ENCODE results near the gene SLC22A23. TPM values are rescaled to one million over a fixed set of nuclear protein-coding genes. Genes with fewer than 3 reads are reported as not detected.

SLC22A23 gene
- total and polyA plus RNA-seq, 2 of the 4 experiments (the other 2 are of a cell fraction): 0.72 to 1.6 TPM

- no peak overlapping the region for H2BK20ac ChIP-seq (ENCODE audit: low read depth, low read length)
- H4K8ac ChIP-seq (ENCODE audit: low read depth in 2 of 2, low read length in 2 of 2): no peak overlapping the region
- H4K5ac ChIP-seq (ENCODE audit: low read depth, low read length): no peak overlapping the region
- no peak overlapping the region for H3K4me2 ChIP-seq (ENCODE audit: low read depth, low read length)
- no peak overlapping the region for H2BK5ac ChIP-seq (ENCODE audit: low read depth, low read length, poor library complexity, severe bottlenecking)
- H3K9me1 ChIP-seq (ENCODE audit: insufficient read depth, low read length): no peaks in the 10 kb centered on the region
- no peak overlapping the region for H3K14ac ChIP-seq (replicated peaks; ENCODE audit: low read depth, low read length)
- H4K91ac ChIP-seq (ENCODE audit: insufficient read depth, low read depth, low read length): no peak overlapping the region
- in situ Hi-C loops (cut with MboI; ENCODE audit: low sequenced_read_pairs) (no loop called here), dilution Hi-C loops (cut with HindIII; ENCODE audit: low sequenced_read_pairs, unreplicated experiment) (no loop called here), intact Hi-C loops (cut with micrococcal nuclease) (no loop called here)
- H3K4ac ChIP-seq (ENCODE audit: low read depth, low read length): no peak overlapping the region
- H2BK120ac ChIP-seq (ENCODE audit: low read depth, low read length): no peak overlapping the region
- no peak overlapping the region for H3K9ac ChIP-seq (ENCODE audit: low read depth, low read length)
- H3K4me1 ChIP-seq (ENCODE audit: control insufficient read depth, insufficient read depth, low read length): no peaks in the 10 kb centered on the region
- no peak overlapping the region for H3K4me3 ChIP-seq (ENCODE audit: insufficient read depth, low read depth, low read length)
- no TSS peak for BruUV-seq (replicated peaks)
- no peaks in the 10 kb centered on the region for H3K79me1 ChIP-seq (ENCODE audit: low read depth in 1 of 2, low read length in 2 of 2)
- H3K9me3 ChIP-seq (ENCODE audit: control insufficient read depth, insufficient read depth, low read length): no peaks in the 10 kb centered on the region
- no peak overlapping the region for H3K56ac ChIP-seq (ENCODE audit: extremely low read depth, insufficient read depth, low read length)
- no peaks in the 10 kb centered on the region for H4K20me1 ChIP-seq (ENCODE audit: insufficient read depth, low read length)
- no peak for DNase-seq
- no peak overlapping the region for H2AK5ac ChIP-seq (ENCODE audit: low read depth, low read length)
- H3K27me3 ChIP-seq (ENCODE audit: control insufficient read depth, insufficient read depth, low read length): peaks cover 40% of the 10 kb centered on the region
- no peak for ATAC-seq (ENCODE audit: low read depth)
- no peak overlapping the region for H3K23ac ChIP-seq (ENCODE audit: low read depth, low read length)
- H2AK9ac ChIP-seq (replicated peaks; ENCODE audit: low read depth, low read length, poor library complexity): no peak overlapping the region
- WGBS, 2 experiments (ENCODE audit: extremely low coverage in 2 of 2, insufficient read length in 1 of 2): no CpG with 5 or more reads among the region's 3 CpGs
- H2BK15ac ChIP-seq (ENCODE audit: low read depth, low read length): no peak overlapping the region
- ChIA-PET POLR2A (ENCODE audit: unreplicated experiment) (no interaction called here), CTCF (no interaction called here)
- TF ChIP-seq MXI1 (IDR thresholded peaks at IDR 0.05; ENCODE audit: borderline replicate concordance, low read depth, low read length): no peak
- TF ChIP-seq MAFK (IDR thresholded peaks at IDR 0.05; ENCODE audit: low read depth, low read length): no peak
- no peak for TF ChIP-seq ELK1 (IDR thresholded peaks at IDR 0.05; ENCODE audit: borderline replicate concordance, low read depth, low read length)
- TF ChIP-seq RFX5 (IDR thresholded peaks at IDR 0.05; ENCODE audit: low read depth, low read length): no peak
- no peak for TF ChIP-seq NFE2L2 (IDR thresholded peaks at IDR 0.05; ENCODE audit: low read depth, low read length)
- TF ChIP-seq CTCF (conservative IDR thresholded peaks at IDR 0.05; ENCODE audit: low read depth, low read length): no peak
- no peak for TF ChIP-seq MAZ (IDR thresholded peaks at IDR 0.05; ENCODE audit: borderline replicate concordance, low read depth, low read length)
- no peak for TF ChIP-seq BHLHE40 (IDR thresholded peaks at IDR 0.05; ENCODE audit: low read depth, low read length)
- no peak for TF ChIP-seq USF2 (IDR thresholded peaks at IDR 0.05; ENCODE audit: low read depth, low read length)
- TF ChIP-seq RCOR1 (IDR thresholded peaks at IDR 0.05; ENCODE audit: insufficient replicate concordance, low read length): no peak
- TF ChIP-seq SMC3 (IDR thresholded peaks at IDR 0.05; ENCODE audit: low read depth, low read length): no peak
- TF ChIP-seq POLR2A (IDR thresholded peaks at IDR 0.05; ENCODE audit: low read depth, low read length): no peak
- no peak for TF ChIP-seq FOS (IDR thresholded peaks at IDR 0.05; ENCODE audit: low read depth, low read length)
- TF ChIP-seq CEBPB (IDR thresholded peaks at IDR 0.05; ENCODE audit: low read depth, low read length): no peak
- TF ChIP-seq CHD1 (IDR thresholded peaks at IDR 0.05; ENCODE audit: low read depth, low read length): no peak
- no peak for TF ChIP-seq RAD21 (IDR thresholded peaks at IDR 0.05; ENCODE audit: low read length)
- no peak overlapping the region for H3K27ac ChIP-seq (ENCODE audit: insufficient read depth, low read length)
- H3K18ac ChIP-seq (ENCODE audit: low read depth, low read length): no peak overlapping the region
- H3K36me3 ChIP-seq (ENCODE audit: control insufficient read depth, insufficient read depth, low read length): no peaks in the 10 kb centered on the region
- no peak overlapping the region for H2AFZ ChIP-seq (replicated peaks; ENCODE audit: low read length, poor library complexity)
Observed at GRCh38 chr6:3429211-3429610, 27.6 kb downstream of the SLC22A23 start.
